Left kidney (tissue), 2 donors: ENCODE results near the gene RIT2. TPM values are rescaled to one million over a fixed set of nuclear protein-coding genes. Genes with fewer than 3 reads are reported as not detected.
A peak's percentile ranks its signal among the peaks of the same experiment; 100 is the strongest.
"Not testable (repeated sequence)": the region's sequence is repeated elsewhere in the genome, so short reads cannot be mapped to it uniquely, and the experiment has no call there.

ENCODE experiments used
- DNase-seq: peaks from one replicate; pipeline ENCODE4 v3.0.0-alpha.2; 2013
- polyA plus RNA-seq: library from polyadenylated mRNA; unstranded; fragments of 120-200 nt; gene quantifications from one replicate; pipeline ENCODE4 v1.2.1, GENCODE V29; 2013; ENCODE audit not compliant: insufficient read length

Gene RIT2
- polyA plus RNA-seq, 1 donor: 0.13 TPM

GRCh38 chr18:42838546-42839145 lies 276.8 kb downstream of the RIT2 start:
- no peak for DNase-seq

GRCh38 chr18:42830936-42831335 lies 284.5 kb downstream of the RIT2 start:
- no peak for DNase-seq

GRCh38 chr18:42828881-42829280 lies 286.6 kb downstream of the RIT2 start:
- DNase-seq: no peak

GRCh38 chr18:42824178-42824577 lies 291.3 kb downstream of the RIT2 start:
- no peak for DNase-seq

- DNase-seq: no peak
Measured at GRCh38 chr18:42822711-42823110, 292.8 kb downstream of the RIT2 start.

- DNase-seq: no peak
Measured at GRCh38 chr18:42821492-42821891, 294.0 kb downstream of the RIT2 start.

GRCh38 chr18:42814618-42815017 lies 300.9 kb downstream of the RIT2 start:
- no peak for DNase-seq

- DNase-seq: no peak
Measured at GRCh38 chr18:42814184-42814583, 301.3 kb downstream of the RIT2 start.

- DNase-seq: no peak
Measured at GRCh38 chr18:42813570-42813969, 301.9 kb downstream of the RIT2 start.

GRCh38 chr18:42807887-42808286 lies 307.6 kb downstream of the RIT2 start:
- no peak for DNase-seq

GRCh38 chr18:42801706-42802105 lies 313.8 kb downstream of the RIT2 start:
- DNase-seq: no peak

- DNase-seq: no peak
Measured at GRCh38 chr18:42798606-42799170, 316.8 kb downstream of the RIT2 start.

GRCh38 chr18:42795213-42795789 lies 320.2 kb downstream of the RIT2 start:
- DNase-seq: not testable (repeated sequence)

- no peak for DNase-seq
Measured at GRCh38 chr18:42792731-42793130, 322.8 kb downstream of the RIT2 start.

- DNase-seq: peak; percentile 12
Measured at GRCh38 chr18:42784632-42785031, 330.9 kb downstream of the RIT2 start.

- DNase-seq: no peak
Measured at GRCh38 chr18:42782929-42783328, 332.6 kb downstream of the RIT2 start.

- DNase-seq: no peak
Measured at GRCh38 chr18:42781298-42781815, 334.1 kb downstream of the RIT2 start.

GRCh38 chr18:42780171-42780570 lies 335.3 kb downstream of the RIT2 start:
- DNase-seq: no peak

- no peak for DNase-seq
Measured at GRCh38 chr18:42778445-42779042, 336.9 kb downstream of the RIT2 start.

GRCh38 chr18:42778024-42778423 lies 337.5 kb downstream of the RIT2 start:
- no peak for DNase-seq

GRCh38 chr18:42773870-42774269 lies 341.6 kb downstream of the RIT2 start:
- DNase-seq: no peak

- DNase-seq: no peak
Measured at GRCh38 chr18:42771936-42772335, 343.5 kb downstream of the RIT2 start.

- no peak for DNase-seq
Measured at GRCh38 chr18:42765302-42765701, 350.2 kb downstream of the RIT2 start.
